OCI-LY1 (cell line): ENCODE results near the gene MYO18A.

Experiments
- H2AFZ ChIP-seq: fragments of 200-600 bp; sonication (generic), shearing (Covaris generic); 2 replicates; pipeline ENCODE4 v1.6.0; 2014; ENCODE audit warnings: antibody characterized with exemption, mild to moderate bottlenecking, low read length
- H3F3A ChIP-seq: fragments of 200-600 bp; sonication (generic), shearing (Covaris generic); 2 replicates; pipeline ENCODE4 v1.6.0; 2014; ENCODE audit warnings: mild to moderate bottlenecking, antibody characterized with exemption, low read length, moderate library complexity; ENCODE audit not compliant: insufficient read depth
- H3K27ac ChIP-seq: fragments of 200-600 bp; sonication (generic); 2 replicates; pipeline ENCODE4 v1.5.1; 2014; ENCODE audit warnings: low read length, mixed run types, mild to moderate bottlenecking, low read depth; ENCODE audit not compliant: poor library complexity, severe bottlenecking
- H3K27me3 ChIP-seq: fragments of 200-600 bp; sonication (generic); 2 replicates; pipeline ENCODE4 v1.6.0; 2014; ENCODE audit warnings: antibody characterized with exemption, mild to moderate bottlenecking, low read length, moderate library complexity; ENCODE audit not compliant: insufficient read depth
- H3K36me3 ChIP-seq: fragments of 200-600 bp; sonication (generic); 2 replicates; pipeline ENCODE4 v1.6.1; 2014; ENCODE audit warnings: mild to moderate bottlenecking, antibody characterized with exemption, low read length, moderate library complexity, mixed read lengths; ENCODE audit not compliant: insufficient read depth
- H3K4me1 ChIP-seq: fragments of 200-600 bp; sonication (generic); 2 replicates; pipeline ENCODE4 v1.5.1; 2014; ENCODE audit warnings: mild to moderate bottlenecking, low read length, moderate library complexity; ENCODE audit not compliant: insufficient read depth, severe bottlenecking
- H3K4me2 ChIP-seq: fragments of 200-600 bp; sonication (generic), shearing (Covaris generic); 2 replicates; pipeline ENCODE4 v1.6.1; 2014; ENCODE audit warnings: low read length
- H3K4me3 ChIP-seq: fragments of 200-600 bp; sonication (generic); 2 replicates; pipeline ENCODE4 v1.5.1; 2014; ENCODE audit warnings: low read length, low read depth, mild to moderate bottlenecking, mixed read lengths; ENCODE audit not compliant: poor library complexity, severe bottlenecking
- H3K79me2 ChIP-seq: fragments of 200-600 bp; shearing (Covaris generic); 2 replicates; pipeline ENCODE4 v1.6.1; 2016; ENCODE audit warnings: mixed run types, low read length, mixed read lengths; ENCODE audit not compliant: insufficient read depth
- H3K9ac ChIP-seq: fragments of 200-600 bp; sonication (generic), shearing (Covaris generic); 2 replicates; pipeline ENCODE4 v1.6.1; 2014; ENCODE audit warnings: mild to moderate bottlenecking, low read length, mixed read lengths
- H3K9me2 ChIP-seq: fragments of 200-600 bp; sonication (generic), shearing (Covaris generic); 2 replicates; pipeline ENCODE4 v1.6.1; 2014; ENCODE audit warnings: low read depth, mild to moderate bottlenecking, low read length, mixed read lengths
- H3K9me3 ChIP-seq: fragments of 200-600 bp; shearing (Covaris generic); 2 replicates; pipeline ENCODE4 v1.6.1; 2014; ENCODE audit warnings: low read length, mixed read lengths
- H4K20me1 ChIP-seq: fragments of 200-600 bp; sonication (generic), shearing (Covaris generic); 2 replicates; pipeline ENCODE4 v1.6.0; 2016; ENCODE audit warnings: mild to moderate bottlenecking, low read length; ENCODE audit not compliant: insufficient read depth
- EZH2 ChIP-seq: fragments of 200-600 bp; sonication (generic), shearing (Covaris generic); IDR thresholded peaks from 2 replicates; pipeline ENCODE4 v1.8.0; 2017; ENCODE audit warnings: borderline replicate concordance, mixed run types, mild to moderate bottlenecking, antibody characterized with exemption, low read length, moderate library complexity, mixed read lengths
- TF ChIP-seq, protein P1 (sequence below): fragments of 200-600 bp; sonication (generic), shearing (Covaris generic); IDR thresholded peaks from 2 replicates; pipeline ENCODE4 v1.5.1; 2017; ENCODE audit warnings: mild to moderate bottlenecking, antibody characterized with exemption, low read length, moderate library complexity, mixed read lengths

The MYO18A gene

DNA sequence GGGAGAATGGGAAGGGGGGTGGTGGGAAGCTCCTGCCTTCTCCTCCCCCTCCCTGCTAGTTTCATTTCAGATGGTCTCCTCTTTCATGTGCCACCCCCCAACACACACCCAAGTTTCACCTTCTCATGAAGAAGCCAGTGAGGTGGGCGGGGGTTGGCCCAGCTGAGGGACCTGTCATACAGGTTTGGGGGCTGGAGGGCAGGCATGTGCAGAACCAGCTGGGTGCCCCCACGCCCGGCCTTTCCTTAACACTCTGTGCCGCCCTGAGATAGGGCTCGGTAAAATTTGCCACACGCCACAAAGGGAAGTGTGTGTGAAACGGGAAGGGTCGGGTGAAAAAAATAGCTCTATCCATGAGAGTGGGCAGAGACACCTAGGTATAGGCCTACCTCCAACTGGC, 79.9 kb downstream of the MYO18A start:
- H3K9me2 ChIP-seq, result no peaks in the 10 kb centered on the region
- TF ChIP-seq, protein P1, sequence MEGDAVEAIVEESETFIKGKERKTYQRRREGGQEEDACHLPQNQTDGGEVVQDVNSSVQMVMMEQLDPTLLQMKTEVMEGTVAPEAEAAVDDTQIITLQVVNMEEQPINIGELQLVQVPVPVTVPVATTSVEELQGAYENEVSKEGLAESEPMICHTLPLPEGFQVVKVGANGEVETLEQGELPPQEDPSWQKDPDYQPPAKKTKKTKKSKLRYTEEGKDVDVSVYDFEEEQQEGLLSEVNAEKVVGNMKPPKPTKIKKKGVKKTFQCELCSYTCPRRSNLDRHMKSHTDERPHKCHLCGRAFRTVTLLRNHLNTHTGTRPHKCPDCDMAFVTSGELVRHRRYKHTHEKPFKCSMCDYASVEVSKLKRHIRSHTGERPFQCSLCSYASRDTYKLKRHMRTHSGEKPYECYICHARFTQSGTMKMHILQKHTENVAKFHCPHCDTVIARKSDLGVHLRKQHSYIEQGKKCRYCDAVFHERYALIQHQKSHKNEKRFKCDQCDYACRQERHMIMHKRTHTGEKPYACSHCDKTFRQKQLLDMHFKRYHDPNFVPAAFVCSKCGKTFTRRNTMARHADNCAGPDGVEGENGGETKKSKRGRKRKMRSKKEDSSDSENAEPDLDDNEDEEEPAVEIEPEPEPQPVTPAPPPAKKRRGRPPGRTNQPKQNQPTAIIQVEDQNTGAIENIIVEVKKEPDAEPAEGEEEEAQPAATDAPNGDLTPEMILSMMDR, result no peak
- no peak for TF ChIP-seq EZH2
- H2AFZ ChIP-seq, result no peak overlapping the region
- H3K9me3 ChIP-seq, result no peaks in the 10 kb centered on the region
- H3K27ac ChIP-seq, result no peak overlapping the region
- no peaks in the 10 kb centered on the region for H3K79me2 ChIP-seq
- H3K4me1 ChIP-seq, result no peaks in the 10 kb centered on the region
- no peak overlapping the region for H3K4me3 ChIP-seq
- no peaks in the 10 kb centered on the region for H3K27me3 ChIP-seq
- H3K9ac ChIP-seq, result no peak overlapping the region
- H3K4me2 ChIP-seq, result no peak overlapping the region
- H3K36me3 ChIP-seq, result peaks cover 55% of the 10 kb centered on the region; the same call in 1 of the 2 replicates
- no peaks in the 10 kb centered on the region for H4K20me1 ChIP-seq
- no peaks in the 10 kb centered on the region for H3F3A ChIP-seq

DNA sequence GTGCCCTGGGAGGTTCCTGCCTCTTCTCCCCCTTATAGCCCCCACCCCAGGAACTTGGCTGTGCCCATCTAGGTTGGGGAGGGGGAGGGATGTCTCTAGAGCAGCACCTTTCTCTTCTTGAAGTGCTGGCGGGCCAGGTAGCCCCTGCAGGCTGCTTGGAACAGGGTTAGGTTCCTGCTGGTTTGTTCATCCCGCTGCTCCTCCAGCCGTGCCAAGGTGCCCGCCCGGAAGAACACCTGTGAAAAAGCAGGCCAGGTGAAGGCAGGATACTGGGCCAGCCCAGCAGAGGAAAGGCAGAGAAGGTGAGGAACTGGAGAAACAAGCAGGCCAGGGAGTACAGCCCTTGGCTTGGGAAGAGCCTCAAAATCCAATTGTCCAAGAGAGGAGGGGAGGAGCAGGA, 80.7 kb downstream of the MYO18A start:
- H3K4me2 ChIP-seq, result no peak overlapping the region
- no peaks in the 10 kb centered on the region for H3K9me3 ChIP-seq
- H3F3A ChIP-seq, result no peaks in the 10 kb centered on the region
- peaks cover 60% of the 10 kb centered on the region; the same call in 1 of the 2 replicates for H3K36me3 ChIP-seq
- H3K9me2 ChIP-seq, result no peaks in the 10 kb centered on the region
- H3K9ac ChIP-seq, result no peak overlapping the region
- TF ChIP-seq, protein P1, result no peak
- TF ChIP-seq EZH2, result no peak
- no peaks in the 10 kb centered on the region for H3K27me3 ChIP-seq
- no peak overlapping the region for H2AFZ ChIP-seq
- H3K4me3 ChIP-seq, result no peak overlapping the region
- no peak overlapping the region for H3K27ac ChIP-seq
- no peaks in the 10 kb centered on the region for H4K20me1 ChIP-seq
- no peaks in the 10 kb centered on the region for H3K79me2 ChIP-seq
- H3K4me1 ChIP-seq, result no peaks in the 10 kb centered on the region

DNA sequence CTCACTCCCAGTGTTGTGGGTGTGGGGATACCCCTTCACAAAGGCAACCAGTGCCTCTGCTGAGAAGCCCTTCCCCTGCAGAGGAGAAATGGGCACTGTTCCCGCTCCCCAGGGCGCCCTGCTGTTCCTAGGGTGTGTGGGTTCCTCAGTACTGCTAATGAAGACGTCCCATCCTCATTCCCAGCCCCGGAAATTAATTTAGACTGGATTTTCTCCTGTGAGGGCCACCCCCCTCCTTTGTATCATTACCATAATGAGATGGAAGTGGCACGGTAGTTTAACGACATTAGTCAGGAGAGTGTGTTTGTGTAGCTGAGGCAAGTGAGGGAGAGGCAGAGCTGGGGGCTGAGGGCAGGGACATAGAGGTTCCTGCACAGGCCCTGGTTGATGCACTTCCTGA, 84.1 kb downstream of the MYO18A start:
- Histone ChIP-seq H3K4me2 (no peak overlapping the region), H3K79me2 (no peaks in the 10 kb centered on the region), H2AFZ (no peak overlapping the region), H3K27me3 (no peaks in the 10 kb centered on the region), H3K36me3 (peaks cover 71% of the 10 kb centered on the region), H3K4me3 (no peak overlapping the region), H3K27ac (no peak overlapping the region), H3F3A (no peaks in the 10 kb centered on the region), H4K20me1 (no peaks in the 10 kb centered on the region), H3K9ac (no peak overlapping the region), H3K4me1 (no peaks in the 10 kb centered on the region), H3K9me2 (no peaks in the 10 kb centered on the region), H3K9me3 (no peaks in the 10 kb centered on the region)
- TF ChIP-seq, protein P1, result no peak
- no peak for TF ChIP-seq EZH2
